ENCODE measurements around the gene BSN.

Gene BSN

GRCh38 chr3:49601358-49602048 is 47.2 kb downstream of the BSN start:
- no peak for DNase-seq

DNA sequence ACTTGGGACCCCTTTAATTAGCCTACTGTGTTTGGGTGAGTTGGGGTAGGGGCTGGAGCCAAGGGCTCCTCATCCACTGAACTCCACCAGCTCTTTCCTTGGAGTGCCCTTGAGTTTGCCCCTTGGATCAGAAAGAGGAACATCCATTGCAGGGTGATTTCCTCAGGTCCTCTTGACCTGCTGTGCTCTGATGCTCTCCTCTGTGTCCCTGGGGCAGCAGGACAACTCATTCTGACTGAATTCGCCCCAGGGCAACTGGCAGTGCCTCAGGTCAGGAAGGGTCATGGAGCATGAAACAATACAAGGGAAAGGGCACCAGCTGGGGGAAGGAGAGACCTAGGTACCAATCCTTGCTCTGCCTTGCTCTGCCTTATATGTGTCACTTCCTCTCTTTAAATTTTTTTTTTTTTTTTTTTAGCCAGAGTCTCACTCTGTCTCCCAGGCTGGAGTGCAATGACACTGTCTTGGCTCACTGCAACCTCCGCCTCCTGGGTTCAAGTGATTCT is 47.8 kb downstream of the BSN start:
- DNase-seq = no peak

DNA sequence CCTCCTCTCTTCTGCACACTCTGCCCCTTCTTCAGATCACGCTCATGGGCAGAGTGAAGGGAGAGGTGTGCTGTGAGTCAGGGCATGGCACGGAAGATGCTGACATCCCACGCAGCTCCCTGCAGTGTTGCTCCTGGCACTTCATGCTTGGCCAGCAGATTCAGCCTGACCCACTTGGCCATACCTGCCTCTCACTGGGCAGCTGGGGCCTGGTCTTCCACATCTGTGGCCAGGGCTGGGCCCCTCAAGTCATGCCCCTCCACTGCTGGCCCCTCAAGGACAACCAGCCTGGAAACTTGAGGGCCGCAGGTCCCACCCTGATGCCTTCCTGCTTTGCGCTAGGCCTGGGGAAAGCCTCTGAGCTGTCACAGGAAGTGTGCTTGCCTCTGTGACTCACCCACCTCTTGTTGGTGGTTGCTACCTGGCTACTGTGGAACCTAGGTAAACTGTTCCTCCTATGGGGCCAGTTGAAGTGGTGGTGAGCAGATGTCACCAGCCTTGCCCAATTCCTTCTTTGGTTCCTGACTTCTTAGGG is 48.7 kb downstream of the BSN start:
- peak; percentile 46 for DNase-seq

- DNase-seq = no peak
These were observed 52.1 kb downstream of the BSN start for GRCh38 chr3:49606427-49606826.

DNA sequence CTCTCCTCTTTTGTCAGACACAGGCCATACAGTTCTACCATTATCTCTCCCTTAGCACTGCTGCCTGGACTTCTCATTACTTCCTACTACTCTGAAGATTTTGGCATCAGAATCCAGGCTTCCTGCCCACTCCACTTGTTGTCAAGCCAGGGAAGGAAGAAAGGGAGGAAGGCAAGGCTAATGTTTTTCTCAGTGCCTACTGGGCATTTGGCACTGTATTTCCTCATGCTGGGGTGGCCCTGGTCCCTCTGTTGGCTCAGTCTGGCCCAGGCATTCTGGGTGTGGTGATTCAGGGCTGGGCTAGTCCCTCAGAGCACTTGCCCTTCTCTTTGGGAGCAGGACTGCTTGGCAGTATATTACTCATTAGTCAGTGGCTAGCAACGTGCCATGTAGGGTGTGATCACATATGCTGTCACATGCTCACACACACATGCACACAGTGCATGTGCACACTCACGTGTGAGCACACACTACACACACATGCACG is 52.9 kb downstream of the BSN start:
- no peak for DNase-seq

- no peak for DNase-seq
These were observed 53.5 kb downstream of the BSN start for GRCh38 chr3:49607796-49608195.

DNA sequence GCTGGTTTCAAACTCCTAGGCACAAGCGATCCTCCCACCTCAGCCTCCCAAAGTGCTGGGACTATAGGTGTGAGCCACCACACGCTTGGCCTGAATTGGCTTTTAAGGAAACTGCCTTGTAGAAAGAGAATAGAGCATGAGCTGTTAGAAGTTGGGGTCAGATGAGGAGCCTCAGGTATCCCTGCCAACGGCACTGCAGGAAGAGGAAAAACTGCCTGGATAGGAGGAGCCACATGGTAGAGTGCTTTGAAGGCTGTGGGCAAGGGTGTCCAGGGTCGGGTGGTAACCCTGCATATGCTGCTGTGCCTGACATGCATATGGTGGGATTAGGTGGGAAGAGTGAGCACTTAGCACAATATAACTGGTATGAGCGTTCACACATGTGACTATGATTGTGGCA is 55.0 kb downstream of the BSN start:
- DNase-seq = no peak

GRCh38 chr3:49609815-49610214 is 55.5 kb downstream of the BSN start:
- no peak for DNase-seq

GRCh38 chr3:49610666-49611280 is 56.5 kb downstream of the BSN start:
- DNase-seq = no peak

DNA sequence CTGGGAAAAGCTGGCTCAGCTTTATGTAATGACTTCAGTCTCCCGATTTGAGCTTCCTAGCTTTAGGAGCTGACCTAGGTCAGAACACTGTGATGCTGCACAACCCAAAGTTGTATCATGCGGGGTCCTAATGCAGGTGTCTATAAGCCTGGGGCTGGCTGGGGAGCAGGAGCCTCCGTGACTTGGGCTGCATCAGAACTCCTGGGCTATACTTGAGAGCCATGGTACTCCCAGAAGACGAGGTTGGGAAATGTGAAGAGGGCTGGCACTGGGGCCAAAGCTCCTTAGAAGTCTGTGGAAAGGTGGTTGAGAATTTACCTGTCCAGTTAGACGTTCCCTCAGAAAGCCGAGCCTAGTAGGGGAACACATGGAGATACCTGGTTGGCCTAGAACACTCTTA is 57.0 kb downstream of the BSN start:
- no peak for DNase-seq

DNA sequence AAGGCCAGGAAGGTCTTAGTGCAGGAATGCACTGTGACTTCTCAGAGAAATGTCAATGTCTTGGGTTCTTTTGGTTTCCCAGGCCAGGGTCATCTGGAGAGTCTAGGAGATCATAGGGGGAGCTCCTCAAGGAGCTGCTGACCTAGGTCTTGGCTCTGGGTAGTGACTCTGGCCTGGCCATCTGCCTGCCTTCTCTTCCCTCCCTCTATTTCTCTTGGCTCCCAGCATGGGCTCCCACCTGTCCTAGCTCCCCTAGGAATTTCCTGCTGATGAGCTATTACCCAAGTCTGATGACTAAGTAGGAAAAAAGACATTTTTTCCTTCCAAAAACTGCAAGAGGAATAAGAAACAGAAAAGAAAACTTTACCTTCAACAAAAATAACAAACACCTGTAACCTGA is 57.4 kb downstream of the BSN start:
- DNase-seq = no peak

GRCh38 chr3:49614936-49615335 is 60.7 kb downstream of the BSN start:
- no peak for DNase-seq

GRCh38 chr3:49616061-49616460 is 61.8 kb downstream of the BSN start:
- no peak for DNase-seq

DNA sequence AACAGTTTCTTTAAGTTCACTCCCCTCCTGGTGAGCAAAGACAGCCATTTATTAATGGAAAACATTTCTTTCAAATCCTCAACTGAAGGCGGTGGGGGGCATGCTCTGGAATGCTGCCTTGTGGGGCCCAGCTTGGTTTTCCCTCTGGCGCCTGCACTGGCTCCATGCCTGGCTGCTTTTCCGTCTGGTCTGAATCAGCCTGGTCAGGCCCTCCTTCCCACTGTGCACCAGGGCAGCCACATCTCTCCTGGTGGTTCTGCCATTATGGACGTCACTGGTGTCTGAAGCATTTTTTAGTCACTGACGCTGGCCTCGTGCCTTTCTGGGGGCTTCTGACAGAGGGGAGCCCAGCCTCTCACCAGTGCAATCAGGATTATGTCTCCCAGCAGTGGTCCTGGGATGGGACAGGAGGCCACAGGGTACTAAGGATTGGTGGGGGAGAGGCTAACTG is 62.2 kb downstream of the BSN start:
- DNase-seq = no peak

DNA sequence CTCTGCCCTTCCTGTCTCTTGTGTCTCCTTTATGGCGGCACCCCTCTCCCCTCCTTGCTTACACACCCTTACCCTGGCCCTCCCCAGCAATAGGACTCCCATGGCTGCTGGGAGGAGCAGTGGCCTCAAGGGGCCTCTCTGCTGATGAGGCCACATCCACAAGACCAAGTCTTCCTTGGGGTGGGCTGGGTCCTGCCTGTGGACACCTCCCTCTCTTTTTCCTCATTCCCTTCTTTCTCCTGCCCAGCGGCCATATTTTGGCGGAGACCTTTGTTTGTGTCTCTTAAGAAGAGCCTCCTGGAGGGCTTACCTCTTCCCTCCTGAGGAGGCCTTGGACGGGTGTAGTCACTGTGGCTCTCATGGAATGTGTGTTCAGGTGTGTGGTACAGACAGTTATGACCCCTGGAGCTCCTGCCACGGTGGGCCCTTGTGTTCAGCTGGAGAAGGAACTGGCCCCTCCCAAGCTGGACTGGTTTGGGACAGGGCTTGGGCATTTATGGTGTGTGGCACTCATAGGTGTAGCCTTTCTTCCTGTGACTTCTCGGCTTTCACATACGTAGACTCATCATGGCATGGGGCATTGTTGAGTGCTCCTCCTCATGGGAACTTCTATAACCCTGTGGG is 63.2 kb downstream of the BSN start:
- DNase-seq = no peak

DNA sequence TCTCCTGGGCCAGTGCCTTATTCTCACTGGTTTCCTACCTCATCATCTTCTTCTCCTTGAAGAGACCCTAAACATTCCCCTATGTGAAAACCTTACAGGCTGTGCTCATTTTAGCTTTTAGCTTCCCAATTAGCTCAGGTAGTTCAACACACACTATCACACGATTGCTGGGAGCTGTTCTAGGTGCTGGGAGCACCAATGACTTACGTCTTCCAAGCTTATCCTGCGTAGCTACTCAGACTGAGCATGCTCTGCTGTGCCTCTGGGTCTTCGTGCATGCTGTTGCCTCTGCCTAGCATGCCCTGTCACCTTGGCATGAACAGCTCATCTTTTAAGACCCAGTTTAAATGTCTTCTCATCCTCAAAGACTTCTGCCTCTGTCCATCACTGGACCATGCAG is 64.1 kb downstream of the BSN start:
- DNase-seq = no peak

DNA sequence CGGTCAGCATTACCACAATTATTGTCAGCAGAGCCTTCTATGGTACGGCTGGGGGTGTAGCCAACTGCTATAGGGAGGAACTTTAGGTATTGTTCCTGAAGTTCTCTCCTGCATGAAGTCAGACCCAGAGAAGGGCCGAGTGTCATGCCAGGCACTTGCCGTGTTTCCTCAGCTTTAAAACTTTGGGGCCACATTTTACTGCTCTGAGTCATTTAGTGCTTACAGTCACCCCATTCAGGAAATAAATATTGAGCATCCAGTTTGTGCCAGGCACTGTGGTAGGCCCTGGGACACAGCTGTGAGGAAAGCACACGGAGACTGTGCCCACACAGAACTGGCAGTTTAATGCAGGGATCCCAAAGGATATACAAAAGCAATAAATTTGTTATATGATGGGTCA is 65.4 kb downstream of the BSN start:
- no peak for DNase-seq

DNA sequence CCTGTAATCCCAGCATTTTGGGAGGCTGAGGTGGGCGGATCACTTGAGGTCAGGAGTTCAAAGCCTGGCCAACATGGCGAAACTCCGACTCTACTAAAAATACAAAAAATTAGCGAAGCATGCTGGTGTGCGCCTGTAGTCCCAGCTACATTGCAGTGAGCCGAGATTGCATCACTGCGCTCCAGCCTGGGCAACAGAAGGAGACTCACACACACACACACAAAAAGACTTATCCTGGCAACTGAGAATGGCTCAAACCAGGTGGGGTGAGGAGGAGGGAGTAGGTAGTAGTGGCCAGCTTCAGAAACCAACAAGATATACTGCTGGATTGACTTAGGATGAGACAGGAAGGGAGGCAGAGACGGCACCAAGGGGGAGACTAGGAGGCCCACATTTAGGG is 66.5 kb downstream of the BSN start:
- no peak for DNase-seq

- DNase-seq = no peak
These were observed 68.8 kb downstream of the BSN start for GRCh38 chr3:49623071-49623470.

DNA sequence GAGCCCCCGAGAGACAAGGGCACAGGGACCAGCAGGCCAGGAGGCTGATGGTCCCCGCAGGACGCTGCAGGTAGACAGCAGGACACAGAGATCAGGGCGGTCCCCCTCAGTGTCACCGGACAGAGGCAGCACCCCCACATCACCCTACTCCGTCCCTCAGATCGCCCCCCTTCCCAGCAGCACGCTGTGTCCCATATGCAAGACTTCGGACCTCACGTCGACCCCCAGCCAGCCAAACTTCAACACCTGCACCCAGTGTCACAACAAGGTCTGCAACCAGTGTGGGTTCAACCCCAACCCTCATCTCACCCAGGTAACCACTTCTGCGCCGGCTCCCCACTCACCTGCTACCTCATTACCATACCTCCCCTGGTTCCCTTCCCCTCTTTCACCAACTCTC is 70.8 kb downstream of the BSN start:
- DNase-seq = no peak

- DNase-seq = no peak
These were observed 71.9 kb downstream of the BSN start for GRCh38 chr3:49626101-49626581.

GRCh38 chr3:49626796-49627195 is 72.5 kb downstream of the BSN start:
- no peak for DNase-seq

DNA sequence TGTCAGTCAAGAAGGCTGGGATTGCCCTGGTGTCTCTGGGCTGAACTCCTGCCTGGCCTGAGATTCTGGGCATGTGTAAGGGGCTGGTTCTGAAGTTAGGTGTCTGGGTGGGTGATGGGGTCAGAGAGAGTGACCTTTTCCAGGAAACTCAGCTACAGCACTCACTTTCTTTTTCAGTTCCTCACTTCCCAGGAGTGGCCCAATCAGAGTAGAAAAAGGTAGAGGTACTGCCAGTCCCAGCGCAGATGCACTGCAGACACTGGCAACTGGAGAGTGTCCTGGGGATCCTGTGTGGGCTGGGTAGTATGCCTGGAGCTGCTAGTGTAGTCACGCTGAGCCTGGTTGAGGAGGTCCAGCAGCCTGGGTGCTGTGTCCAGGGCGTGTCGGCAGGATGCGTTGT is 73.4 kb downstream of the BSN start:
- no peak for DNase-seq

DNA sequence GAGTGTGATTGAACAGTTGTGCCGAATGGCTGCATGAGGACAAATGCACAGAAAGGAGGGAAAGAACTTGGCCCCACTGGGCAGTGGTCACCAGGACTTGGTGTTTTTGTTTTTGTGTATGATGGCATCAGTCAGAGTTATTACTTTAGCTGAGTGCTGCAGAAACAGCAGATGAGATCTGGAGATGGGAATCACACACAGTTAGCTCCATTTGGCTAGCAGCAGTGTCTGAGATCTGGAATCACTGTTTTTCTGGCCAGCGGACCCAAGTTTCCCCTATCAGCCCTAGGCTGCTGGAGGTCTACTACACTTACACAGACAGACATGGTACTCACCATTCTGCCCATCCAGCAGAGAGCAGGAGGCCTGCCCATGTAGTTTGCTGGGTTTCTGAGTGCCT is 74.0 kb downstream of the BSN start:
- no peak for DNase-seq

Measured in activated CD4-positive, alpha-beta T cell treated with anti-CD3 and anti-CD28 coated beads for 1 hour (primary cell).